Uterus (tissue), 4 donors: ENCODE results near the gene PRKCG. TPM values are rescaled to one million over a fixed set of nuclear protein-coding genes. Genes with fewer than 3 reads are reported as not detected.

Experiments used
- DNase-seq, 2 donors: peaks; one replicate each; pipeline ENCODE4 v3.0.0-alpha.2; 2019 to 2020
- H3K27ac ChIP-seq, 2 donors: fragments of 200-600 bp; sonication (generic); 1 replicate in 1 of 2; 2 replicates in 1 of 2; pipeline ENCODE4 v1.5.1; 2016 to 2018
- H3K27me3 ChIP-seq, 2 donors: fragments of 200-600 bp; sonication (generic); one replicate each; pipeline ENCODE4 v1.5.1; 2018 to 2019; ENCODE audit warnings: control low read depth in 1 of 2
- H3K36me3 ChIP-seq, 2 donors: fragments of 200-600 bp; sonication (generic); one replicate each; pipeline ENCODE4 v1.5.1; 2019; ENCODE audit warnings: control low read depth in 1 of 2
- H3K4me1 ChIP-seq, 2 donors: fragments of 200-600 bp; sonication (generic); one replicate each; pipeline ENCODE4 v1.5.1; 2018 to 2019; ENCODE audit warnings: control low read depth in 1 of 2
- H3K4me3 ChIP-seq, 2 donors: fragments of 200-600 bp; sonication (generic); 1 replicate in 1 of 2; 2 replicates in 1 of 2; pipeline ENCODE4 v1.5.1; 2018 to 2019; ENCODE audit warnings: mild to moderate bottlenecking in 1 of 2
- H3K9me3 ChIP-seq, 2 donors: fragments of 200-600 bp; sonication (generic); one replicate each; pipeline ENCODE4 v1.5.1; 2019; ENCODE audit warnings: control low read depth in 1 of 2
- POLR2A ChIP-seq, 2 donors: fragments of 450-650 bp; IDR thresholded peaks; one replicate each; pipeline ENCODE4 v1.6.1; 2016; ENCODE audit warnings: antibody characterized with exemption in 2 of 2, mild to moderate bottlenecking in 1 of 2, moderate library complexity in 1 of 2
- intact Hi-C: fragments of 100-400 bp; cut with DNase I; formaldehyde crosslinking; loops from one replicate; pipeline ENCODE4 v1.15.1; 2023; ENCODE audit warnings: low total_unique reads
- total RNA-seq, 4 donors: library from RNA; depleted of rRNA in 3 of 4; stranded (reverse); fragments of >200 nt in 3 of 4; gene quantifications; one replicate each; pipeline versions ENCODE4 v1.1.0 to v1.2.4, GENCODE V29; 2014 to 2023
- TF ChIP-seq, protein P1 (sequence below), 4 experiments: fragments of 200-600 bp in 2 of 4; fragments of 450-650 bp in 2 of 4; sonication (generic) in 2 of 4; IDR thresholded peaks; one replicate each; pipeline ENCODE4 v1.5.1; 2016 to 2019; ENCODE audit warnings: antibody characterized with exemption in 4 of 4, mild to moderate bottlenecking in 2 of 4, moderate library complexity in 1 of 4
- donor health status: DM: yes; HTN: yes; CAD: no.

PRKCG gene
- total RNA-seq, 4 donors from 2014 or later, result 0.69 TPM; not detected in 3

DNA sequence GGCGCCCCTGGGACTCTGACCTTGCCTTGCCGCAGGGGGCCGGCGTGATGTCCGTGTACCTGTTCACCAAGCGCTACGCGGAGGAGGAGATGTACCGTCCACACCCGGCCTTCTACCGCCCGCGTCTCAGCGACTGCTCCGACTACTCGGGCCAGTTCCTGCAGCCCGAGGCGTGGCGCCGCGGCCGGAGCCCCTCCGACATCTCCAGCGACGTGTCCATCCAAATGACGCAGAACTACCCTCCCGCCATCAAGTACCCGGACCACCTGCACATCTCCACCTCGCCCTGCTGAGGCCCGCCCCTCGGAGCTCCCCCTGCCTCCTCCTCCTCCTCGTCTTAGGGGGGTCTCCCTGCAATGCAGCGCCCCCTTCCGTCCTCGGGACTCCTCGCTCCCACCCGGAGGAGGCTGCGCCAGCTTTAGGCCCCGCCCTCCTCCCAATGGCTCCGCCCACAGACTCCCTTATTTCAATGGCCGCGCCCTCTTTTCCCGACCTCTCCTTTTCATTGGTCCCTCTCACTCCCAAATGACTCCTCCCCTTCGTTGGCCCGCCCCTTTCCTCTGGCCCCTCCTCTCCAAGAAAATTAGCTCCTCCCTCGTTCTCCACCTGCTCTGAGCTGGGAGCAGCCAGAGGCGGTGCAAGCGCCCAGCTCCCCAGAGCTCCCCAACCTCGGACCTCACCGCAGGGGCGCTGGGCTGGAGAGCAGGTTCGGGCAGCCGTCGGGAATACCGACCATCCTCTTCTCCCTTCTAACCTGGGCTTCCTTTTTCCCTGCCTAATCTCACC lies 60.2 kb downstream of the PRKCG start:
- intact Hi-C loops, result no loop called here
- Histone ChIP-seq H3K27ac (no peak overlapping the region), H3K4me3 (no peak overlapping the region), H3K36me3 (no peaks in the 10 kb centered on the region), H3K9me3 (no peaks in the 10 kb centered on the region), H3K27me3 (peaks cover 0 to 16% of the 10 kb centered on the region in 2 donors), H3K4me1 (no peaks in the 10 kb centered on the region)
- TF ChIP-seq, protein P1, sequence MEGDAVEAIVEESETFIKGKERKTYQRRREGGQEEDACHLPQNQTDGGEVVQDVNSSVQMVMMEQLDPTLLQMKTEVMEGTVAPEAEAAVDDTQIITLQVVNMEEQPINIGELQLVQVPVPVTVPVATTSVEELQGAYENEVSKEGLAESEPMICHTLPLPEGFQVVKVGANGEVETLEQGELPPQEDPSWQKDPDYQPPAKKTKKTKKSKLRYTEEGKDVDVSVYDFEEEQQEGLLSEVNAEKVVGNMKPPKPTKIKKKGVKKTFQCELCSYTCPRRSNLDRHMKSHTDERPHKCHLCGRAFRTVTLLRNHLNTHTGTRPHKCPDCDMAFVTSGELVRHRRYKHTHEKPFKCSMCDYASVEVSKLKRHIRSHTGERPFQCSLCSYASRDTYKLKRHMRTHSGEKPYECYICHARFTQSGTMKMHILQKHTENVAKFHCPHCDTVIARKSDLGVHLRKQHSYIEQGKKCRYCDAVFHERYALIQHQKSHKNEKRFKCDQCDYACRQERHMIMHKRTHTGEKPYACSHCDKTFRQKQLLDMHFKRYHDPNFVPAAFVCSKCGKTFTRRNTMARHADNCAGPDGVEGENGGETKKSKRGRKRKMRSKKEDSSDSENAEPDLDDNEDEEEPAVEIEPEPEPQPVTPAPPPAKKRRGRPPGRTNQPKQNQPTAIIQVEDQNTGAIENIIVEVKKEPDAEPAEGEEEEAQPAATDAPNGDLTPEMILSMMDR (IDR thresholded peaks at IDR 0.05), result no peak
- TF ChIP-seq POLR2A (IDR thresholded peaks at IDR 0.05), result no peak
- no peak for DNase-seq

DNA sequence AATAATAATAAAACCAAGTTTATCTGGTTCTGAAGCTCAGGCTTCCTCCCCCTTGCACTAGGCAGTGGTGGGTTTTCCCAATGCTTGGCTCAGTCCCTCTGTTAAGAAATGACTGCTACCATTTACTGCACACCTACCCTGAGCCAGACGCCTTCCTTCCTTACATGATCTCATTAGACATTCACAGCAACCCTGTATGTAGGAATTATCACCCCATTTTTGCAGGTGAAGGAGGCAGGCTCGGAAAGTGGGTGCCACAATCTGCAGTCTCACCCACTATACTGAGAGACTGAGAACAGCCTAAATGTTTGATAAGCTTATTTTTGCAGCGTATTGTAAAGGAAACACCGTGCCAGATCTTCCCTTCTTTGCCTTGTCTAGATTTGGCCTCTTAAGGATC lies 62.4 kb downstream of the PRKCG start:
- no peak for DNase-seq
- Histone ChIP-seq H3K4me1 (no peaks in the 10 kb centered on the region), H3K4me3 (no peak overlapping the region), H3K27ac (no peak overlapping the region), H3K36me3 (no peaks in the 10 kb centered on the region), H3K9me3 (no peaks in the 10 kb centered on the region), H3K27me3 (peaks cover 0 to 20% of the 10 kb centered on the region in 2 donors)
- no peak for TF ChIP-seq POLR2A (IDR thresholded peaks at IDR 0.05)
- TF ChIP-seq, protein P1 (IDR thresholded peaks at IDR 0.05), result no peak
- intact Hi-C loops, result no loop called here

- no peak for DNase-seq
- H3K27me3 ChIP-seq, result peaks cover 0 to 20% of the 10 kb centered on the region in 2 donors
- TF ChIP-seq, protein P1 (IDR thresholded peaks at IDR 0.05), result no peak
- no peak for TF ChIP-seq POLR2A (IDR thresholded peaks at IDR 0.05)
- H3K27ac ChIP-seq, result no peak overlapping the region
- H3K4me1 ChIP-seq, result no peaks in the 10 kb centered on the region
- no peaks in the 10 kb centered on the region for H3K9me3 ChIP-seq
- H3K4me3 ChIP-seq, result no peak overlapping the region
- intact Hi-C loops, result no loop called here
- H3K36me3 ChIP-seq, result no peaks in the 10 kb centered on the region
Observed at GRCh38 chr19:53944933-53945332, 62.9 kb downstream of the PRKCG start.

GRCh38 chr19:53945441-53945840 lies 63.4 kb downstream of the PRKCG start:
- no peak overlapping the region for H3K27ac ChIP-seq
- no peaks in the 10 kb centered on the region for H3K36me3 ChIP-seq
- no peak for DNase-seq
- H3K4me1 ChIP-seq, result no peaks in the 10 kb centered on the region
- intact Hi-C loops, result no loop called here
- TF ChIP-seq POLR2A (IDR thresholded peaks at IDR 0.05), result no peak
- TF ChIP-seq, protein P1 (IDR thresholded peaks at IDR 0.05), result no peak
- no peaks in the 10 kb centered on the region for H3K9me3 ChIP-seq
- peaks cover 0 to 20% of the 10 kb centered on the region in 2 donors for H3K27me3 ChIP-seq
- no peak overlapping the region for H3K4me3 ChIP-seq

GRCh38 chr19:53945998-53946397 lies 64.0 kb downstream of the PRKCG start:
- no peak overlapping the region for H3K4me3 ChIP-seq
- no peak for DNase-seq
- intact Hi-C loops, result no loop called here
- no peak overlapping the region for H3K27ac ChIP-seq
- no peaks in the 10 kb centered on the region for H3K36me3 ChIP-seq
- H3K4me1 ChIP-seq, result no peaks in the 10 kb centered on the region
- no peaks in the 10 kb centered on the region for H3K9me3 ChIP-seq
- TF ChIP-seq, protein P1 (IDR thresholded peaks at IDR 0.05), result no peak
- TF ChIP-seq POLR2A (IDR thresholded peaks at IDR 0.05), result no peak
- peaks cover 0 to 20% of the 10 kb centered on the region in 2 donors for H3K27me3 ChIP-seq
